Muscle layer of colon (tissue), 2 donors: ENCODE results near the gene RASGRP2.

ENCODE experiments used
- H3K27ac ChIP-seq: one replicate; pipeline ENCODE4 v1.7.0; 2013; ENCODE audit warnings: low read depth, mild to moderate bottlenecking, low read length, moderate library complexity
- H3K27me3 ChIP-seq, 2 donors: one replicate each; pipeline ENCODE4 v1.7.0; 2013; ENCODE audit warnings: low read length in 2 of 2, mild to moderate bottlenecking in 2 of 2; ENCODE audit not compliant: insufficient read depth in 2 of 2, control insufficient read depth in 1 of 2
- H3K36me3 ChIP-seq: one replicate; pipeline ENCODE4 v1.7.0; 2013; ENCODE audit warnings: mild to moderate bottlenecking, low read length; ENCODE audit not compliant: insufficient read depth
- H3K4me1 ChIP-seq: one replicate; pipeline ENCODE4 v1.7.0; 2013; ENCODE audit warnings: mild to moderate bottlenecking, low read length; ENCODE audit not compliant: insufficient read depth
- H3K4me3 ChIP-seq, 2 donors: one replicate each; pipeline ENCODE4 v1.7.0; 2013; ENCODE audit warnings: low read length in 2 of 2, low read depth in 1 of 2, mild to moderate bottlenecking in 1 of 2, moderate library complexity in 1 of 2
- H3K9ac ChIP-seq: one replicate; pipeline ENCODE4 v1.7.0; 2013; ENCODE audit warnings: low read length
- H3K9me3 ChIP-seq: one replicate; pipeline ENCODE4 v1.7.0; 2013; ENCODE audit warnings: mild to moderate bottlenecking, low read length
- donor health status: abdominal sarcoma.
- donor health status: Adenocarcinoma of cecum.

RASGRP2 gene

DNA sequence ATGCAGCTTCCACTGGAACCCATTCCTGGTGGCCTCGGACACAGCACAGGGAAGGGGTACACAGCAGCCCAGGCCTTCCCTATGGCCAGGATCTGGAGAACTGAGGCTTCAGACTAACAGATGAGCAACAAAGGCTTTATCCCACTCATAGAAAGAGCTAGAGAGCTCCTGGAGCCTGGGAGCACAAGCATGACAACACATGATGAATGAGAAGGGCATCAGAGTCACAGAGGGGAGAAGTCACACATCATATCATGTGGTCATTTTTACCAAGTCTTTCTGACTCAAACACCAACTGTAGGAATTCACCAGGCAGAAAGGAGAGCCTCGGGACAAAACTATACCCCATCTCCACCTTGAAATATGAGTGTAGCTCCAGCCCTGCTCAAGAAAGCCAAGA, 64.1 kb downstream of the RASGRP2 start:
- Histone ChIP-seq H3K36me3 (no peaks in the 10 kb centered on the region), H3K27me3 (no peaks in the 10 kb centered on the region), H3K27ac (no peak overlapping the region), H3K4me3 (no peak overlapping the region), H3K9ac (no peak overlapping the region), H3K4me1 (no peaks in the 10 kb centered on the region), H3K9me3 (no peaks in the 10 kb centered on the region)

DNA sequence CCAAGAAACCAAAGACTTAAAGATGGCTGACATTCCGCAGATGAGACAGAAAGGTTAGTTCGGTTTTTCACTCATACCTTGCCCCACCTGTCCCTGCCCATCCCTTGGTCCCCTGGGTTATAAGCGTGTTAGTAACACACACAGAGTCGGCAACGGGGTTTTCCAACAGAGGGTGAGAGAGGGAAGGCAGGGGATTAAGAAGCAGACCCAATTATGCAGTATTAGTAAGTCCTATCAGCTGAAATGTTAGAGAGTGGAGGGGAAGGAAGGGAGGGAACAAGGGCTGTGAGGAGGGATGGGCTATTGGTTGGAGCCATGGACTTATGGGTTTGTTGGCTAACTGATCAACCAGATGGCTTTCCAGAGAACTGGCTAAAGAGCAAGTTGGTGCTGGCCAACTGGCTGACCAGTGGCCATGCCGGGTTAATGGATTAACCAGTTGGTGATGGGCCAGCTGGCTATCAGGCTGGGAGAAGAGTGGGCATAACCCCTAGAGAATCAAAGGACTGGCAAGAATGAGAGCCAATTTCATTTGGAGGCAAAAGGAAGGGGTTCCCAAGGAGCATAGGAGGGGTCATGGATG, 66.4 kb downstream of the RASGRP2 start:
- H3K9me3 ChIP-seq = no peaks in the 10 kb centered on the region
- no peaks in the 10 kb centered on the region for H3K27me3 ChIP-seq
- no peaks in the 10 kb centered on the region for H3K4me1 ChIP-seq
- no peak overlapping the region for H3K27ac ChIP-seq
- H3K36me3 ChIP-seq = no peaks in the 10 kb centered on the region
- H3K9ac ChIP-seq = no peak overlapping the region
- H3K4me3 ChIP-seq = no peak overlapping the region
